HG03469 (cell line): Measurements from ENCODE around the gene PUM1.
"Not testable (repeated sequence)": the region's sequence is repeated elsewhere in the genome, so short reads cannot be mapped to it uniquely, and the experiment has no call there.

Experiments
- ATAC-seq: cut with Tn5 transposase; IDR thresholded peaks from one replicate; pipeline ENCODE4 v1.9.1; 2021; ENCODE audit warnings: mild to moderate bottlenecking, moderate library complexity, moderate number of reproducible peaks; ENCODE audit not compliant: unreplicated experiment

PUM1 gene

GRCh38 chr1:30997463-30998057 is 68.0 kb downstream of the PUM1 start:
- ATAC-seq, result no peak

GRCh38 chr1:30995990-30996612 is 69.4 kb downstream of the PUM1 start:
- no peak for ATAC-seq

GRCh38 chr1:30991862-30992606 is 73.5 kb downstream of the PUM1 start:
- ATAC-seq, result no peak

GRCh38 chr1:30990591-30990990 is 74.9 kb downstream of the PUM1 start:
- no peak for ATAC-seq

- no peak for ATAC-seq
These were observed 77.5 kb downstream of the PUM1 start for GRCh38 chr1:30988045-30988444.

DNA sequence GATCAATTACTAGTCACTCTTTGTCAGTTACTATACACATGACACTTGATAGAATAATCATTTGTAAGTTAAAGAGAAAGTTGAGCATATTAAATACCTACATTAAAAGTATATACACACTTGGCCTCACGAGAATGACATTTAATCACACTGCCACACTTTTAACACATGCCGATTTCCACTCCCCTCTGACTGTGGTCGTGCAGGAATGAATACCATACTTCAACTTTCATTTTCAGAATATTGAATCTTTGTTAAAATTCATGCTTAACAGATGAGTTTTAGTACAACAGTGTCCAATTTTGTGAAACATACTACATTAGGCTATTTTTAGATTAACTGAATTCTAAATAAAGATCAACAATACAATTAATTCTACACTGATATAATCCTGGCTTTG is 78.8 kb downstream of the PUM1 start:
- ATAC-seq, result no peak

DNA sequence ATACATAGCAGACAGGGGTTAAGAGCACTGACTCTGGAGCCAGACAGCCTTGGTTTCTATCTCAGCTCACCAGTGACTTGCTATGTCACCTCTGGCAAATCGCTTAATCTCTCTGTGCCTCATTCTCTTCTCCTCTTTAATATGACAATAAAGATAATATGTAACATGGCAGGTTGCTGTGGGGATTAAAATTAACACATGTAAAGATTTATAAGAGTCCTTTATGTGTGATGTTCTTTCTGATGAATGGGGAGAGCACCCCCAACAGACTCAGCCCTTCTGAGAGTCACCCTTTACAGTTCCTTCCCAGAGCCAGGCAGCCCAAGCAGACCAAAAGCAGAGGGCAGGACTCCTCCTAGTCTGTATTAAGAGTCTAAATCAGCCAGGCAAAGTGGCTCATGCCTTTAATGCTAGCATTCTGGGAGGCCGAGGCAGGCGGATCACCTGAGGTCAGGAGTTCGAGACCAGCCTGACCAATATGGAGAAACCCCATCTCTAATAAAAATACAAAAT is 80.5 kb downstream of the PUM1 start:
- no peak for ATAC-seq

DNA sequence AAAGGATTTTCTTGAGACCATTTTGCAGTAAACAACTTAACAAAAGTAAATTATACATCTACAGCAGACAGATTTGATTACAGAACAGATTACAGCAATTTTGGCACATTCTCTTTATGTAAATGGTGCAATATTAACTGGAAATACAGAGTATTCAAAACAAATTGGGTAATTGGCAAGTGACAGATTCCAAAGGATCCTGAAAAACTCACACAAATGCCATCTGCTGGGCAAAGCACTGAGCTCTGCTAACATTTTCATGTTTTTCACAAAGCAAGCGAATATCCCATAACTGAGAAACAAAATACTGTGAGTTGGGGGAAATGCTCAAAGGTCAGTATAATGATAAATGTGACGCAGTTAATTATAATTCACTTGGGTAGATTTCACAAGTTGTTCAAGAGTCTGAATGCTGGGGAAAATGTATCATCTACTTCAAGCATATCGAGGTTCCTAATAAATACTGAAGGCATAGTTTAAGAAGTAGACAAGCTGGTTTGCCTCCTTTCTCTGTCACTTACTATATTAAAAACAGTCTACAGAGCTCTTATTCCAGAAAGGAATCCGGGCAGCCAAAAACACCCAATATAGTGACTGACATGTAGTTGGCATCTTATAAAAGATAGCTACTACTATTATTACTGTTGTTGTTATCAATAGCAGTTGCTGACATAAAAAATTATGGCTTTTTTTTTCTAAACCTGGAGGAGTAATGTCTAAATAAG is 81.2 kb downstream of the PUM1 start:
- ATAC-seq, result no peak

DNA sequence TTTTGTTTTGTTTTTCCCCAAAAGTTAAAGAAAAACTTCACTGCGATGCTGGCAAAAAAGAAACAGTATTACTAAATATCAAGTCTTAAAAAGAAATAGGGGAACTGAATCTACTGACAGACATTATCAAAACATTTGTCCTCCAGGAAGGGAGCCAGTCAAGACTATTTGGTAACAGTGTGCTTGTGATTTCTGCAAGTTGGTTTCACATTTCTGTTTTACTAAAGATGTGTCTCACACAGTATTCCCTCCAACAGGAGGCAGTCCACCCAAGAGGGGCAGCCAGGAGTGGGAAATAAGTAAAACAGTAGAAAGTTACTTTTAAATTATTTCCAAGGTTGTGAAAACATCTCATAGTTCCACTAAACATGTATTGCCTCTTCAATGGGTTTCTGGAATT is 82.6 kb downstream of the PUM1 start:
- no peak for ATAC-seq

- no peak for ATAC-seq
These were observed 83.1 kb downstream of the PUM1 start for GRCh38 chr1:30982431-30982830.

DNA sequence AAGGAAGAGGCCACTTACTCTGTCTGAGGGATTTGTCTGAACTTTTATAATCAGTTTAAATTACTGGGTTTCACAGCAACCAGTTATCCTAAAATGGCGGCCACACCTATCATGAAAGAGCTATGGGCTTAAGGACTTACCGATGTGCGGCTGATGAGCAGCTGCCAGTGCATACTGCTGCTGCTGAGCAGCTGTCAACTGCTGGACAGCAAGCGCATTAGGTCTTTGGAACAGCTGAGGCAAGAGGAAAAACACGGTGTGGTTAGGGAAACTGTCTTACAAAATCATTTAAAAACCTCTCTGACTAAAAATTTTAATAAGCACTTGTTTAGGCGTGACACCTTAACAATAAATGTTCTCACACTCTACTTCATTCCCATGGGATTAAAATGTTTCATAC is 84.3 kb downstream of the PUM1 start:
- no peak for ATAC-seq

GRCh38 chr1:30977511-30977910 is 88.0 kb downstream of the PUM1 start:
- ATAC-seq, result no peak

DNA sequence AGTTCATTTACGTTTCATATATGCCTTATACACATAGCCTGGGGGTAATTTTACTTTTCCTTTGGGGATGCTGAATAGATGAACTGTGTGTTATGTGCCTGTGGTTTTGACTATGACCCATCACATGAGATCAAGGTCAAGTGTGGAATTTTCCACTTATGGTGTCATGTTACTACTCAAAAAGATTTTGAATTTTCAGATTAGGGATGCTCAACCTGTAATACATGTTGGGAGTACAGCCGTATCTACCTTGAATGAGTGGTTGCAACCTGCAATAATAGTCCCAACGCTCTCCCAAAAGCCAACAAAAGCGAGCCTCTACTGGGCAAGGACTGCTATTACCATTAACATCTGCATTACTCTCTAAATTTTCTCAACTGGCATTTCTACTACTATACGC is 88.4 kb downstream of the PUM1 start:
- no peak for ATAC-seq

DNA sequence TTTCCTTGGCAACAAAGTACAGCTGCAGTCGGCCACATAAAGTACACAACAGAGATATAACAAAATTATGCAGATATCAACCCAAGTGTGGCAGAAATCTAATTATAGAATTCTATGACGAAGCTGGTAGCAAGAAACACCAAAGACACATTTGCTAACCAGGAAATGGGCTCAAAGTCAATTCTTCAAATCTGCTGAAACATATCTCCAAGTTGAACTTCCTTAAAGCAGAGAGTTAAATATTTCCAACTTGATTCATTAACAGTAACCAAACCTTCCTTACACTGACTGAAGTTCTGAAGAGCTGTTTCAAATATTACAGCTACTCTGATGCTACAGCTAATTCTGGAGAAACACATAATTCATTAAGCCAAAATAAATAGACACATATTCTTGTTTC is 89.4 kb downstream of the PUM1 start:
- no peak for ATAC-seq

DNA sequence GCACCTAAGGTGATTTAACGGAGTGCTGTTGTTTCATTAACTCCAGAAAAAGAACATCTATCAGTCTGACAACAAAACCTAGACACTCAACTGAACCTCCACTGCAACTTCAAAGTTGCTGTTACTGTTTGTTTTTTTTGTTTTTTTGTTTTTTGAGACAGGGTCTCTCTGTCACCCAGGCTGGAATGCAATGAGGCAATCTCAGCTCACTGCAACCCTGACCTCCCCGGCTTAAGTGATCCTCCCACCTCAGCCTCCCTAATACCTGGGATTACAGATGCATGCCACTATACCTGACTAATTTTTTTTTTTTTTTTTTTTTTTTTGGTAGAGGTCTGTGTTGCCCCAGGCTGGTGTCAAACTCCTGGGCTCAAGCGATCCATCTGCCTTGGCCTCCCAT is 90.3 kb downstream of the PUM1 start:
- ATAC-seq, result no peak

GRCh38 chr1:30974536-30974935 is 91.0 kb downstream of the PUM1 start:
- ATAC-seq, result no peak

GRCh38 chr1:30972349-30972748 is 93.2 kb downstream of the PUM1 start:
- ATAC-seq, result not testable (repeated sequence)

DNA sequence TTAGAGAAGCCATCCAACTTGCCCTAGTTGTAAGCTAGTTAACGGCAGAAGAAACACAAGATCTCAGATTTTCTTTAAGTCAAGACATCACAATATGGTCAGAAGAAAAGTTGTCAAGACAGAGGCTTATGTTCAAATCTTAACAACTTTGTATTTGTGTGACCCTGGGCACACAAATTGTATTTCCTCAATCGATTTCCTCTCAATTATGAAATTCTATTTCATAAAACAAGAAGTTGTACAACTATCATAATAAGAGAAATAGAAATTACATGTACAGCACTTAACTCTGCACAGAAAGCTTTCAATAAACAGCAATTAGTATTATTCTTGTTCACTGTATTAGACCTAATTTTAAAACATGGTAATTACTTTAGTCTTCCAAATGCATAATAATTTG is 94.0 kb downstream of the PUM1 start:
- ATAC-seq, result no peak

DNA sequence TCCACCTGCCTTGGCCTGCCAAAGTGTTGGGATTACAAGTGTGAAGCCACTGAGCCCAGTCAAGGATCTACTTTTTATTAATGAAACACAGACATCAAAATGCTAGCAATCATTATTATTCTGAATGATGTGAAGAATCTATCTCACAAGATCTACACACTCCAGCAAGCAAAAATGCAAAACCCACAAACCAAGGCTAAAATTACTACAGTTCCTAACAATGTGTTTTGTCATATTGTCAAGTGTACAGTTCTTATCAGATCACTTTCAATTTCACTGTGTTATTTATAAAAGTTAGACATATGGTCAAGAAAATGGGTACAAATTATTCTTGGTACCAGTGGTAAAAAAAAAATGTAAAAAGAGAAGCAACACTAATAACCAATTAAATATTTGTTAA is 95.6 kb downstream of the PUM1 start:
- no peak for ATAC-seq

DNA sequence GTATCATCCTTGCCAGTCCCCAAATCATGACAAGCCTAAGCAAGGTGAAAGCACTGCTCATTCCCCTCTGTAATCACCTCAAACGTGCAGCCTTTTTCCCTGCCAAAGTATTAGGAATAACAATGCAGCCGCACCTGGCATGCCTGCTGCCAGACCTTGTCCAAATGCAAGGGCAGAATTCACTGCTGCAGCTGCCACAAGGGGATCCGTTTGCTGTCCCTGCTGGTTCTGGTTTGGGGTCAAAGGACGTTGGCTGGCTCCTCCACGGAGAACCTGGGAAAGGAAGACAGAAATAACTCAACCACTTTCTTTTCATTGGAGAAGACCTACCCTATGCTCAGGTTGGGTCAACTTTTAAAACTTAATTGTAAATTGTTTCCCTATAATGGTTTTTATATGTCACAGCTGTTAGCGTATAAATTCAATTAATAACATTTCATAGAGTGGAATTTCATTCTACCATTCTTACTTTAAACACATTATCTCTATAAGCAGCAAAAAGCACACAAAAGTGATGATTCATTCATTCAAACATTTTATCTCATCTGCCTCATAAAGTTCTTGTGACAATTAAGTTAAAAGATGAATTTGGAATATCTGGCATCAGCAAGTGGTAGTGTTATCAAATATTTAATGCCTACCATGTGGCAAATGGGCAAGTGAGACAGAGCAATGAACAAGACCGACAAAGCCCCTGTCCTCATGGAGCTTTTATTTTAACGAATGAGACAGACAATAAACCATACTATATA is 97.1 kb downstream of the PUM1 start:
- ATAC-seq, result no peak
